Mucosa of descending colon (tissue), 3 donors: ENCODE data around the gene DMGDH. TPM values are rescaled to one million over a fixed set of nuclear protein-coding genes. Genes with fewer than 3 reads are reported as not detected.

Experiments used
- ATAC-seq: fragments of 200-7000 bp; cut with Tn5 transposase; one replicate; pipeline ENCODE4 v1.9.1; 2020; ENCODE audit warnings: mild to moderate bottlenecking, moderate library complexity
- DNase-seq, 3 donors: peaks; one replicate each; pipeline ENCODE4 v3.0.0-alpha.2; 2020
- H3K36me3 ChIP-seq: fragments of 200-600 bp; one replicate; pipeline ENCODE4 v1.8.0; 2021; ENCODE audit warnings: low read depth, mild to moderate bottlenecking
- H3K4me1 ChIP-seq: fragments of 200-600 bp; one replicate; pipeline ENCODE4 v1.8.0; 2021; ENCODE audit warnings: low read depth, mild to moderate bottlenecking
- H3K4me3 ChIP-seq: fragments of 200-600 bp; one replicate; pipeline ENCODE4 v1.8.0; 2021; ENCODE audit warnings: mild to moderate bottlenecking
- H3K9me3 ChIP-seq: fragments of 200-600 bp; one replicate; pipeline ENCODE4 v1.8.0; 2021; ENCODE audit warnings: mild to moderate bottlenecking
- CTCF ChIP-seq: fragments of 200-600 bp; IDR thresholded peaks from one replicate; pipeline ENCODE4 v1.8.0; 2022; ENCODE audit warnings: antibody characterized with exemption, mild to moderate bottlenecking
- intact Hi-C, 2 donors: fragments of 100-400 bp; cut with DNase I in 1 of 2; cut with micrococcal nuclease in 1 of 2; formaldehyde crosslinking; loops; one replicate each; pipeline versions ENCODE4 v1.11.0 to v1.11.1; 2022; cut with DNase I, micrococcal nuclease
- long read RNA-seq, 2 donors: library from polyadenylated mRNA; unstranded; transcript quantifications; one replicate each; pipeline ENCODE4 v2.0.0, GENCODE V29; 2019 to 2021
- total RNA-seq, 3 donors: library from RNA; stranded (reverse); fragmentation: NEBNext Ultra II Directional in 2 of 3; extraction: Animal tissue kit (Norgen Biotek cat#: 25700) in 2 of 3; gene quantifications; one replicate each; pipeline versions ENCODE4 v1.2.1 to v1.2.4, GENCODE V29; 2021 to 2023
- donor health status: DM: no; HTN: no; CAD: no; lungs with moderate emphysema.
- donor health status: DM: no; HTN: no; CAD: no.
- donor health status: DM: no; HTN: yes; CAD: no.

The DMGDH gene
- 1 to 10 TPM; 1.2 to 3.6 (median 1.8) TPM for total RNA-seq
- long read RNA-seq, donor 1, partial matches to known transcripts = 1 of 7 reads
- long read RNA-seq, donor 1, other reads (novel, unspliced or antisense) = 6 of 7 reads
- long read RNA-seq, donor 2, partial matches to known transcripts = 0 of 1 reads
- long read RNA-seq, donor 2, other reads (novel, unspliced or antisense) = 0 of 1 reads

- Histone ChIP-seq H3K9me3 (no peaks in the 10 kb centered on the region), H3K4me3 (no peak within 1 kb of the TSS), H3K36me3 (no peaks in the 10 kb centered on the region), H3K4me1 (no peaks in the 10 kb centered on the region)
- peak; percentile 50 for ATAC-seq
- intact Hi-C loops = no loop called here
- peak in 2 of 3 donors; percentile 4 to 21 for DNase-seq
- TF ChIP-seq CTCF = no peak
These were observed at the start of gene DMGDH, which contains the start of gene BHMT2 for GRCh38 chr5:79069488-79070349. Gene DMGDH (minus strand): TSS chr5:79069674. CDS start chr5:79069620, 54 bp downstream. Gene BHMT2 (plus strand): TSS chr5:79069767. CDS start chr5:79069783, 16 bp downstream.

GRCh38 chr5:79112703-79113058 lies 43.2 kb upstream of the DMGDH start:
- intact Hi-C loops = no loop called here
- Histone ChIP-seq H3K4me3 (no peak overlapping the region), H3K9me3 (no peaks in the 10 kb centered on the region), H3K36me3 (no peaks in the 10 kb centered on the region), H3K4me1 (peaks cover 3% of the 10 kb centered on the region)
- no peak for TF ChIP-seq CTCF
- DNase-seq (no peak), ATAC-seq (no peak)

- H3K36me3 ChIP-seq = no peaks in the 10 kb centered on the region
- TF ChIP-seq CTCF = no peak
- ATAC-seq (peak; percentile 38), DNase-seq (no peak)
- peaks cover 3% of the 10 kb centered on the region for H3K4me1 ChIP-seq
- no peaks in the 10 kb centered on the region for H3K9me3 ChIP-seq
- no peak overlapping the region for H3K4me3 ChIP-seq
- intact Hi-C loops = no loop called here
These were observed 42.7 kb upstream of the DMGDH start for GRCh38 chr5:79111960-79112702.

DNA sequence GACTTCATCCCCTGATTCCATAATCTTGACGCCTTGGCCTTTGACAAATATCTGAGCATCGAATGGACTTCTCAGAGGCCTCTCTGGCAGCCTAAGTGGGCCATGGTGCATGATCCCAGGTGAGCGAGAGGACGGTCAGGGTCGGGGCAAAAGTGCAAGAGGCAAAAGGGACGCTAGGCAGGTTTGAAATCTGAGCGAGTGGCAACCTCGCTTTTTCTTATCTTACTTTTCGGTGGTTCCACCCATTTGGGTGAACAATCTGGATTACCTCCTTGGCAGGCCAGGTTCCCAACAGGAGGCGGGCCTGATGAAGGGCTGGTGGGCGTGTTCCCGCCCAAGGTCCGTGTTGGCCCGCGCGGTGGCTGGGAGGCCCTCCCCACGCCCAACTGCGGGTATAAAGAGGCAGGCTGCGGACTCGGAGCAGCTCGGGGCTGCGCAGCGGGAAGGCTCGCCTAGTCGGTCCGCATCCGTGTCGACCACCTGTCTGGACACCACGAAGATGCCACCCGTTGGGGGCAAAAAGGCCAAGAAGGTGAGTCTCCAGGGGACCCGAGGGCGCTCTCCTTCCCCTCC lies 42.0 kb upstream of the DMGDH start, which contains the start of gene BHMT:
Gene BHMT, plus strand, starts transcription at position 423 of the 573 bp plus-strand sequence. Its CDS starts 77 bp downstream, at position 500.
- no peak within 1 kb of the TSS for H3K4me3 ChIP-seq
- ATAC-seq (peak; percentile 25), DNase-seq (no peak)
- intact Hi-C loops = no loop called here
- TF ChIP-seq CTCF = no peak
- no peaks in the 10 kb centered on the region for H3K36me3 ChIP-seq
- H3K4me1 ChIP-seq = peaks cover 3% of the 10 kb centered on the region
- H3K9me3 ChIP-seq = no peaks in the 10 kb centered on the region
